Prostate gland (tissue), 2 donors: ENCODE measurements around the gene KCNH6. TPM values are rescaled to one million over a fixed set of nuclear protein-coding genes. Genes with fewer than 3 reads are reported as not detected.

Source experiments
- DNase-seq: peaks from one replicate; pipeline ENCODE4 v3.0.0-alpha.2; 2019; ENCODE audit warnings: low spot score
- H3K27ac ChIP-seq, 2 donors: fragments of 200-600 bp; sonication (generic); 2 replicates each; pipeline ENCODE4 v1.5.1; 2017 to 2019
- H3K27me3 ChIP-seq: fragments of 200-600 bp; sonication (generic); replicated peaks from 2 replicates; pipeline ENCODE4 v1.5.1; 2019; ENCODE audit not compliant: insufficient read depth
- H3K36me3 ChIP-seq, 2 donors: fragments of 200-600 bp; sonication (generic); 1 replicate in 1 of 2; 2 replicates in 1 of 2; pipeline versions ENCODE4 v1.5.1 to v1.8.1; 2017 to 2019
- H3K4me1 ChIP-seq: fragments of 200-600 bp; sonication (generic); replicated peaks from 2 replicates; pipeline ENCODE4 v1.5.1; 2019
- H3K4me3 ChIP-seq, 2 donors: fragments of 200-600 bp; sonication (generic); 2 replicates each; pipeline ENCODE4 v1.5.1; 2017 to 2019
- H3K9me3 ChIP-seq: fragments of 200-600 bp; sonication (generic); 2 replicates; pipeline ENCODE4 v1.5.1; 2017
- POLR2A ChIP-seq: fragments of 450-650 bp; IDR thresholded peaks from one replicate; pipeline ENCODE4 v1.6.1; 2016; ENCODE audit warnings: antibody characterized with exemption, mild to moderate bottlenecking
- POLR2AphosphoS5 ChIP-seq: sonication (generic); formaldehyde crosslinking; IDR thresholded peaks from one replicate; pipeline ENCODE4 v1.6.1; 2017; ENCODE audit warnings: antibody characterized with exemption
- WGBS: methylation state at CpG from one replicate; pipeline ENCODE4 v1.1.5; 2018; 5-methylcytosine and 5-hydroxymethylcytosine counted together
- intact Hi-C: fragments of 100-400 bp; cut with DNase I; formaldehyde crosslinking; loops from one replicate; pipeline ENCODE4 v1.14.2; 2022
- total RNA-seq, 2 donors: library from RNA; depleted of rRNA; stranded (reverse); fragments of >200 nt; gene quantifications; one replicate each; pipeline ENCODE4 v1.1.0, GENCODE V29; 2016
- TF ChIP-seq, protein P1 (sequence below), 4 experiments: fragments of 200-600 bp in 2 of 4; fragments of 450-650 bp in 2 of 4; sonication (generic) in 2 of 4; IDR thresholded peaks; 1 replicate in 3 of 4; 2 replicates in 1 of 4; pipeline ENCODE4 v1.5.1; 2016 to 2019; ENCODE audit warnings: antibody characterized with exemption in 4 of 4, mild to moderate bottlenecking in 2 of 4, moderate library complexity in 2 of 4

Gene KCNH6
- total RNA-seq, 2 donors from 2014 or later, result 8.1 to 22.4 TPM

DNA sequence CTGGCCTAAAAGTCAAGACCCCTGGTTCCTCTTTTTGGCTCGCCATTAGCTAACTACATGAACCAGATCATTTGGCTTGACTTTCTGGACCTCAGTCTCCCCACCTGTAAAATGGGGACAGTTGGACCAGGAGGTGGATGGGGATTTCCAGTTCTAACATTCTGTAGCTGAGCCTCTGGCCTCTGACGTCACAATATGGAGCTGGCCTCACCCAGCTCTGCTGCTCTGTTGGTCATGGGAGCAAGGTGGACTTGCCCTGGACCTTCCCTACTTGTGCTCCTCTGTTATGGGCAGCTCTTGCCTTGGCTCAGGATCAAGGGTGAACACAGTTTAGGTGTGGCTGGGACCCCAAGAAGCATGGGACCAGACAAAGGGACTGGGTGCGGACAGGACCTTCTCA is 16.5 kb upstream of the KCNH6 start:
- TF ChIP-seq POLR2AphosphoS5 (no peak), POLR2A (no peak)
- TF ChIP-seq, protein P1, sequence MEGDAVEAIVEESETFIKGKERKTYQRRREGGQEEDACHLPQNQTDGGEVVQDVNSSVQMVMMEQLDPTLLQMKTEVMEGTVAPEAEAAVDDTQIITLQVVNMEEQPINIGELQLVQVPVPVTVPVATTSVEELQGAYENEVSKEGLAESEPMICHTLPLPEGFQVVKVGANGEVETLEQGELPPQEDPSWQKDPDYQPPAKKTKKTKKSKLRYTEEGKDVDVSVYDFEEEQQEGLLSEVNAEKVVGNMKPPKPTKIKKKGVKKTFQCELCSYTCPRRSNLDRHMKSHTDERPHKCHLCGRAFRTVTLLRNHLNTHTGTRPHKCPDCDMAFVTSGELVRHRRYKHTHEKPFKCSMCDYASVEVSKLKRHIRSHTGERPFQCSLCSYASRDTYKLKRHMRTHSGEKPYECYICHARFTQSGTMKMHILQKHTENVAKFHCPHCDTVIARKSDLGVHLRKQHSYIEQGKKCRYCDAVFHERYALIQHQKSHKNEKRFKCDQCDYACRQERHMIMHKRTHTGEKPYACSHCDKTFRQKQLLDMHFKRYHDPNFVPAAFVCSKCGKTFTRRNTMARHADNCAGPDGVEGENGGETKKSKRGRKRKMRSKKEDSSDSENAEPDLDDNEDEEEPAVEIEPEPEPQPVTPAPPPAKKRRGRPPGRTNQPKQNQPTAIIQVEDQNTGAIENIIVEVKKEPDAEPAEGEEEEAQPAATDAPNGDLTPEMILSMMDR (IDR thresholded peaks at IDR 0.05), result no peak
- no peaks in the 10 kb centered on the region for H3K4me1 ChIP-seq
- intact Hi-C loops, result no loop called here
- no peak for DNase-seq
- WGBS, result 94% methylated on average over 3 of the region's 3 CpGs
- H3K36me3 ChIP-seq, result no peaks in the 10 kb centered on the region
- H3K27me3 ChIP-seq, result no peaks in the 10 kb centered on the region
- no peaks in the 10 kb centered on the region for H3K9me3 ChIP-seq
- no peak overlapping the region for H3K4me3 ChIP-seq
- H3K27ac ChIP-seq, result no peak overlapping the region

DNA sequence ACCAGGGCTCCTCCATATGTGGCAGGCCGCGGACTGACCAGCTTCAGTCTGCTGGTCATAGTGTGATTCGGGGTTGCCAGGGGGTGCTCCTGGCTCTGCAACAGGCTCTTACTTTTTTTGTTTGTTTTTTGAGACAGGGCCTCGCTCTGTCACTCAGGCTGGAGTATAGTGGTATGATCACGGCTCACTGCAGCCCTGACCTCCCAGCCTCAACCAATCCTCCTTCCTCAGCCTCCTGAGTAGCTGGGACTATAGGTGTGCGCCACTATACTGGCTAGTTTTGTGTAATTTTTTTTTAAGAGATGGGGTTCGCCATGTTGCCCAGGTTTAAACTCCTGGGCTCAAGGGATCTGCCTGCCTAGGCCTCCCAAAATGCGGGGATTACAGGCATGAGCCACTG is 11.8 kb upstream of the KCNH6 start:
- H3K27ac ChIP-seq, result no peak overlapping the region
- H3K4me1 ChIP-seq, result no peaks in the 10 kb centered on the region
- WGBS, result 90% methylated on average over 8 of the region's 8 CpGs
- no peaks in the 10 kb centered on the region for H3K36me3 ChIP-seq
- H3K4me3 ChIP-seq, result no peak overlapping the region
- no peak for DNase-seq
- intact Hi-C loops, result no loop called here
- no peaks in the 10 kb centered on the region for H3K9me3 ChIP-seq
- TF ChIP-seq POLR2A (no peak), POLR2AphosphoS5 (no peak)
- TF ChIP-seq, protein P1 (IDR thresholded peaks at IDR 0.05), result no peak
- H3K27me3 ChIP-seq, result no peaks in the 10 kb centered on the region

DNA sequence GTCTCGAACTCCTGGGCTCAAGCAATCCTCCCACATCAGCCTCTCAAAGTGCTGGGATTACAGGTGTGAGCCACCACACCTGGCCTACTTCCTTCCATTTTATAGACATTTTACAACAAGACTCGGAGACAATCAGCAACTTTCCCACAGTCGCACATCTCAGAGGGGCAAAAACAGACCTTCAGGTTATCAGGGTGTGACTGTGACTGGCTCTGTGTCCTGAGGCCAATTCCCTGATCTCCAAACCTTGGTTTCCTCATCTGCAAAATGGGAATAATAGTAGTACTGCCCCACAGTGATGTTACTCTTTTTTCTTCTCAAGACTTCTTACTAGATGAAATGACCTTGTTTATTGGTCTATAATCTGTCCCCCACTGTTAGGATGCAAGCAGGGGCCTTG is 10.8 kb upstream of the KCNH6 start:
- Histone ChIP-seq H3K27me3 (no peaks in the 10 kb centered on the region), H3K4me1 (no peaks in the 10 kb centered on the region), H3K4me3 (no peak overlapping the region), H3K9me3 (no peaks in the 10 kb centered on the region), H3K36me3 (no peaks in the 10 kb centered on the region), H3K27ac (no peak overlapping the region)
- 87% methylated on average over 3 of the region's 3 CpGs for WGBS
- no peak for TF ChIP-seq POLR2A
- no peak for TF ChIP-seq POLR2AphosphoS5
- TF ChIP-seq, protein P1 (IDR thresholded peaks at IDR 0.05), result no peak
- intact Hi-C loops, result no loop called here
- no peak for DNase-seq

DNA sequence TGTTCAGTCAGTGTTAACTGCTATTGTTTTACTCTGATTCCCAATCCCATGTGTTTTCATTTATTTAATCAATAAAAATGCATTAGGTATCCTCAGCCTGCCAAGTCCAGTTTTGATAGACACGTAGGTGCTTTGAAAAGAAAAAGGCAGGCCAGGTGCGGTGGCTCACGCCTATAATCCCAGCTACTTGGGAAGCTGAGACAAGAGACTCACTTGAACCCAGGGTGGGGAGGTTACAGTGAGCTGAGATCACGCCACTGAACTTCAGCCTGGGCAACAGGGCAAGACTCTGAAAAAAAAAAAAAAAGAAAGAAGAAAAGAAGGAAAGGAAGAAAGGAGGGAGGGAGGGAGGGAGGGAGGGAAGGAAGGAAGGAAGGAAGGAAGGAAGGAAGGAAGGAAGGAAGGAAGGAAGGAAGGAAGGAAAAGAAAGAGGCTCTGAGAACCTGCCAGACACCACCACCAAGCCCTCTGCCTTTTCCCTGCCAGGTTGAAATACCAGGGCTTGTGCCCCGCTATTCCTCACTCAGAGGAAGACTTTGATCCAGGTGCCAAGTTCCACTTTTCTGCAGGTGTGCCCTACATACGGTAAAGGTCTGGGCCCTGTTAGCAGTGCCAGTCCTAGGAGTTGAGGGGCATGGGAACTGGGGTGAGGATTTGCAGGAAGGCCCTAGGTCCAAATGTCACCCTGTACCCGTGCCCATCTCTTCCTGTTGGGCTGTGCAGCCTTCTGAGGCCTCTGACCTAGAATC is 10.1 kb upstream of the KCNH6 start:
- no peaks in the 10 kb centered on the region for H3K9me3 ChIP-seq
- DNase-seq, result no peak
- intact Hi-C loops, result no loop called here
- no peaks in the 10 kb centered on the region for H3K4me1 ChIP-seq
- H3K4me3 ChIP-seq, result no peak overlapping the region
- H3K36me3 ChIP-seq, result no peaks in the 10 kb centered on the region
- WGBS, result 62% methylated on average over 7 of the region's 7 CpGs
- TF ChIP-seq, protein P1 (IDR thresholded peaks at IDR 0.05), result no peak
- TF ChIP-seq POLR2AphosphoS5 (no peak), POLR2A (no peak)
- no peaks in the 10 kb centered on the region for H3K27me3 ChIP-seq
- H3K27ac ChIP-seq, result no peak overlapping the region

DNA sequence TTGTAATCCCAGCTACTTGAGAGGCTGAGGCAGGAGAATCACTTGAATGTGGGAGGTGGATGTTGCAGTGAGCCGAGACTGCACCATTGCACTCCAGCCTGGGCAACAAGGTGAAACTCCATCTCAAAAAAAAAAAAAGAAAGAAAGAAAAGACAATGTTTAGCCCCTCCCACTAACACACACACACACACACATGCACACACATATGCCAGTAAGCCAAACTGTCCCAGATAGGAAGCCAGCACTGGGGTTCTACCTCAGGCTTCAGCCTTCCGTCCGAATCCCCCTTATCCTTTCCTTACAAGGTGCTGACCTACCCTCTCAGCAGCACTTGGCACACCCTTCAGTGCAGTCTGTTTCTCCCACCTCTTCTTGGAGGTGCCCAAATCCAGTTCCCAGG is 8.7 kb upstream of the KCNH6 start:
- WGBS, result 80% methylated on average over 3 of the region's 3 CpGs
- intact Hi-C loops, result no loop called here

More for the DNA sequence above, 8.7 kb upstream of the KCNH6 start:
- TF ChIP-seq POLR2A, result no peak
- no peak for TF ChIP-seq POLR2AphosphoS5
- TF ChIP-seq, protein P1 (IDR thresholded peaks at IDR 0.05), result no peak
- H3K36me3 ChIP-seq, result no peaks in the 10 kb centered on the region
- no peak for DNase-seq
- H3K27me3 ChIP-seq, result no peaks in the 10 kb centered on the region
- H3K4me1 ChIP-seq, result no peaks in the 10 kb centered on the region
- H3K4me3 ChIP-seq, result no peak overlapping the region
- no peak overlapping the region for H3K27ac ChIP-seq
- no peaks in the 10 kb centered on the region for H3K9me3 ChIP-seq
